Keratinocyte (primary cell): Measurements from ENCODE around the gene MAPRE2. TPM values are rescaled to one million over a fixed set of nuclear protein-coding genes. Genes with fewer than 3 reads are reported as not detected.

ENCODE experiments used
- DNase-seq: peaks from one replicate; pipeline ENCODE4 v3.0.0-alpha.2; 2011; ENCODE audit warnings: low read depth, missing footprints, low spot score
- FAIRE-seq: peaks from 2 replicates; lab custom pipeline; 2011; peaks lifted over from hg19 to GRCh38; lab: Jason Lieb, UNC
- H2AFZ ChIP-seq: 2 replicates; pipeline ENCODE4 v1.6.0; 2012; ENCODE audit warnings: low read length, control low read depth, inconsistent platforms; ENCODE audit not compliant: control insufficient read depth
- H3K27ac ChIP-seq: 2 replicates; pipeline ENCODE4 v1.5.1; 2011; ENCODE audit warnings: low read length; ENCODE audit not compliant: control insufficient read depth, insufficient read depth
- H3K27me3 ChIP-seq: 3 replicates; pipeline ENCODE4 v1.6.0; 2011; ENCODE audit warnings: low read length; ENCODE audit not compliant: control insufficient read depth, insufficient read depth; ENCODE audit errors: extremely low read depth
- H3K36me3 ChIP-seq, 2 experiments: 2 replicates in 1 of 2; 3 replicates in 1 of 2; pipeline ENCODE4 v1.5.1; 2011; ENCODE audit warnings: low read length in 2 of 2, mild to moderate bottlenecking in 1 of 2; ENCODE audit not compliant: control insufficient read depth in 2 of 2, insufficient read depth in 2 of 2; ENCODE audit errors: extremely low read depth in 1 of 2
- H3K4me1 ChIP-seq: 3 replicates; pipeline ENCODE4 v1.5.1; 2011; ENCODE audit warnings: low read length; ENCODE audit not compliant: control insufficient read depth, insufficient read depth; ENCODE audit errors: extremely low read depth
- H3K4me2 ChIP-seq: 3 replicates; pipeline ENCODE4 v1.6.0; 2011; ENCODE audit warnings: low read depth, low read length; ENCODE audit not compliant: control insufficient read depth, insufficient read depth; ENCODE audit errors: extremely low read depth
- H3K4me3 ChIP-seq, 3 experiments: fragments of 200-600 bp in 1 of 3; sonication (generic) in 1 of 3; 2 replicates in 2 of 3; 3 replicates in 1 of 3; pipeline ENCODE4 v1.5.1; 2011 to 2016; ENCODE audit warnings: low read length in 3 of 3, mild to moderate bottlenecking in 3 of 3, control low read depth in 2 of 3, inconsistent platforms in 1 of 3, low read depth in 1 of 3, mixed read lengths in 1 of 3, mixed run types in 1 of 3, moderate library complexity in 1 of 3; ENCODE audit not compliant: control insufficient read depth in 2 of 3, insufficient read depth in 2 of 3; ENCODE audit errors: extremely low read depth in 1 of 3
- H3K79me2 ChIP-seq: 2 replicates; pipeline ENCODE4 v1.6.0; 2012; ENCODE audit warnings: low read length; ENCODE audit not compliant: control insufficient read depth, insufficient read depth
- H3K9ac ChIP-seq: 3 replicates; pipeline ENCODE4 v1.6.0; 2011; ENCODE audit warnings: low read length; ENCODE audit not compliant: control insufficient read depth, insufficient read depth; ENCODE audit errors: extremely low read depth
- H3K9me1 ChIP-seq: 3 replicates; pipeline ENCODE4 v1.6.0; 2011; ENCODE audit warnings: low read length; ENCODE audit not compliant: control insufficient read depth, insufficient read depth; ENCODE audit errors: extremely low read depth
- H3K9me3 ChIP-seq: 2 replicates; pipeline ENCODE4 v1.5.1; 2012; ENCODE audit warnings: low read depth, low read length; ENCODE audit not compliant: control insufficient read depth
- H4K20me1 ChIP-seq: 3 replicates; pipeline ENCODE4 v1.6.0; 2011; ENCODE audit warnings: low read length; ENCODE audit not compliant: control insufficient read depth, insufficient read depth; ENCODE audit errors: extremely low read depth
- CTCF ChIP-seq, 3 experiments: IDR thresholded peaks in 1 of 3; conservative IDR thresholded peaks in 1 of 3; optimal IDR thresholded peaks in 1 of 3; 2 replicates in 2 of 3; 3 replicates in 1 of 3; pipeline versions ENCODE3 to v1.5.1; 2011; ENCODE audit warnings: low read length in 3 of 3, mild to moderate bottlenecking in 3 of 3, moderate library complexity in 2 of 3, control low read depth in 1 of 3, inconsistent platforms in 1 of 3; ENCODE audit not compliant: insufficient read depth in 2 of 3; ENCODE audit errors: extremely low read depth in 1 of 3
- EZH2 ChIP-seq: IDR thresholded peaks from one replicate; pipeline ENCODE4 v1.6.1; 2012; ENCODE audit warnings: inconsistent platforms, mild to moderate bottlenecking, low read length, moderate library complexity
- dilution Hi-C: fragments of 300-500 bp; cut with MboI; formaldehyde crosslinking; loops from one replicate; pipeline ENCODE4 v1.7.0; 2020; ENCODE audit warnings: low sequenced_read_pairs; ENCODE audit not compliant: extremely low pct_ligation_motif_present
- polyA plus RNA-seq, 5 experiments: library from polyadenylated mRNA; depleted of rRNA in 3 of 5; stranded (reverse) in 3 of 5; stranded (forward) in 1 of 5; unstranded in 1 of 5; fragments of >200 nt; gene quantifications; 1 replicate in 1 of 5; 2 replicates in 3 of 5; 3 replicates in 1 of 5; pipeline versions ENCODE4 v1.2.1 to v1.2.3, GENCODE V29; 2011 to 2012; ENCODE audit warnings: missing spikeins in 2 of 5, low read depth in 1 of 5, low replicate concordance in 1 of 5

Gene MAPRE2
- polyA plus RNA-seq, 1 donor (not counting 4 experiments of a cell fraction or from before 2014, with no cell fraction given): 14.2 TPM

GRCh38 chr18:35121038-35121437 lies 79.8 kb downstream of the MAPRE2 start:
- no peaks in the 10 kb centered on the region for H4K20me1 ChIP-seq
- FAIRE-seq: no peak

GRCh38 chr18:35121531-35121930 lies 80.3 kb downstream of the MAPRE2 start:
- Histone ChIP-seq H3K4me3 (no peak overlapping the region), H2AFZ (no peak overlapping the region), H3K4me2 (no peak overlapping the region), H3K9me3 (no peaks in the 10 kb centered on the region), H3K27me3 (no peaks in the 10 kb centered on the region), H3K9ac (no peak overlapping the region), H4K20me1 (no peaks in the 10 kb centered on the region), H3K36me3 (no peaks in the 10 kb centered on the region), H3K79me2 (no peaks in the 10 kb centered on the region), H3K27ac (no peak overlapping the region), H3K4me1 (no peaks in the 10 kb centered on the region), H3K9me1 (no peaks in the 10 kb centered on the region)
- no peak for FAIRE-seq
- TF ChIP-seq EZH2 (no peak), CTCF (optimal IDR thresholded peaks at IDR 0.05 in 1 of 3, IDR thresholded peaks at IDR 0.05 in 1 of 3, conservative IDR thresholded peaks at IDR 0.05 in 1 of 3; ENCODE audit: extremely low read depth in 1 of 3, insufficient read depth in 2 of 3, low read length in 3 of 3) (no peak)
- dilution Hi-C loops: no loop called here
- DNase-seq: no peak

More at GRCh38 chr18:35121038-35121437, 79.8 kb downstream of the MAPRE2 start:
- TF ChIP-seq EZH2 (no peak), CTCF (optimal IDR thresholded peaks at IDR 0.05 in 1 of 3, IDR thresholded peaks at IDR 0.05 in 1 of 3, conservative IDR thresholded peaks at IDR 0.05 in 1 of 3; ENCODE audit: extremely low read depth in 1 of 3, insufficient read depth in 2 of 3, low read length in 3 of 3) (no peak)
- Histone ChIP-seq H3K4me3 (no peak overlapping the region), H3K4me1 (no peaks in the 10 kb centered on the region), H3K4me2 (no peak overlapping the region), H3K27ac (no peak overlapping the region), H3K9me1 (no peaks in the 10 kb centered on the region), H3K9ac (no peak overlapping the region), H3K36me3 (no peaks in the 10 kb centered on the region), H3K79me2 (no peaks in the 10 kb centered on the region), H3K27me3 (no peaks in the 10 kb centered on the region), H3K9me3 (no peaks in the 10 kb centered on the region), H2AFZ (no peak overlapping the region)
- dilution Hi-C loops: no loop called here
- no peak for DNase-seq
